Peyer's patch (tissue), 4 donors: ENCODE data around the gene CCDC182.

Source experiments
- POLR2A ChIP-seq, 2 donors: fragments of 450-650 bp; IDR thresholded peaks; one replicate each; pipeline ENCODE4 v1.5.1; 2017; ENCODE audit warnings: antibody characterized with exemption in 2 of 2, mild to moderate bottlenecking in 2 of 2, moderate library complexity in 2 of 2
- TF ChIP-seq, protein P1 (sequence below), 6 experiments: fragments of 450-650 bp in 4 of 6; fragments of 200-600 bp in 2 of 6; sonication (generic) in 1 of 6; IDR thresholded peaks; one replicate each; pipeline ENCODE4 v1.5.1; 2017 to 2019; ENCODE audit warnings: antibody characterized with exemption in 6 of 6, mild to moderate bottlenecking in 3 of 6, moderate library complexity in 1 of 6

DNA sequence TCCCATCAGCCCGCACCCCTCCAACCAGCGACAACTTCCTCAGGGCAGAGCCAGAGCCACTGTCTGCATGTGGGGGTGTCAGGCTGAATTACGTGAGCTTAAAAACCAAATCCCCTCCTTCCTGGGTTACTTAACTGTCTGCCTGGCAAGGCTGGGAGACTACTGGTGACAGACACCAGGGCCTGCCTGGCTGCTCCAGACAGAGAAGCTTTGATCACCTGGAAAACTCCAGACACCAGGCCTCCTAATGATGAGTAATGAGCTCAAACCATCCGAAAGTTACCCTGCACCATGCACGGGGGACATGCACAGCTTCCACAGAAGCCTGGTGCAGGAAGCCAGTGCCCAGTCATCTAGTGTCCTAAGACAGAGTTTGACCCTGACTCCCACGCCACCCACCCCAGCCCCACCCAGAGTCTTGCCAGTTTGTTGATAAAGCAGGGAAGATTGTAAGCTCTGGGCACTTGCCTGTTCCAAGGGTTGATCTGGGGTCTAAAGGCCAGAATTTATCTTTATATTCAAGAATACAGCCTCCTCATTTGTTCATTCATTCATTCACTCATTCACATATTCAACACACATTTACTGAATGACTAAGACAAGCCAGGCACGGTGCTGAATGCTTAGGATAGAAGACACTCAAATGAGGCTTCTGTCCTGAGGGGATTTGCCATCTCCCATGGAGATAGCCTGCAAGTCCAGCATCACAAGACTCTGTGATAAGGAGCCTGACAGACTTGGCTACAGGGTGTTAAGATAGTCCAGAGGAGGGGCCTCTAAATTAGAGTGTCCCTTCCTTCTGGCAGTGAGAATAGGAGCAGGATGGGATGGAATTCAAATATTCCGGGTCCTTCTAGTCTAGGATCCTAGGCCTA, 7.2 kb upstream of the CCDC182 start:
- no peak for TF ChIP-seq POLR2A (IDR thresholded peaks at IDR 0.05)
- TF ChIP-seq, protein P1, sequence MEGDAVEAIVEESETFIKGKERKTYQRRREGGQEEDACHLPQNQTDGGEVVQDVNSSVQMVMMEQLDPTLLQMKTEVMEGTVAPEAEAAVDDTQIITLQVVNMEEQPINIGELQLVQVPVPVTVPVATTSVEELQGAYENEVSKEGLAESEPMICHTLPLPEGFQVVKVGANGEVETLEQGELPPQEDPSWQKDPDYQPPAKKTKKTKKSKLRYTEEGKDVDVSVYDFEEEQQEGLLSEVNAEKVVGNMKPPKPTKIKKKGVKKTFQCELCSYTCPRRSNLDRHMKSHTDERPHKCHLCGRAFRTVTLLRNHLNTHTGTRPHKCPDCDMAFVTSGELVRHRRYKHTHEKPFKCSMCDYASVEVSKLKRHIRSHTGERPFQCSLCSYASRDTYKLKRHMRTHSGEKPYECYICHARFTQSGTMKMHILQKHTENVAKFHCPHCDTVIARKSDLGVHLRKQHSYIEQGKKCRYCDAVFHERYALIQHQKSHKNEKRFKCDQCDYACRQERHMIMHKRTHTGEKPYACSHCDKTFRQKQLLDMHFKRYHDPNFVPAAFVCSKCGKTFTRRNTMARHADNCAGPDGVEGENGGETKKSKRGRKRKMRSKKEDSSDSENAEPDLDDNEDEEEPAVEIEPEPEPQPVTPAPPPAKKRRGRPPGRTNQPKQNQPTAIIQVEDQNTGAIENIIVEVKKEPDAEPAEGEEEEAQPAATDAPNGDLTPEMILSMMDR (IDR thresholded peaks at IDR 0.05): no peak
